CD4-positive, alpha-beta T cell treated with Interleukin-12 subunit alpha and Interleukin-12 subunit beta, for 1 hour (primary cell): Measurements from ENCODE around the gene BLTP2.
"Not testable (repeated sequence)": the region's sequence is repeated elsewhere in the genome, so short reads cannot be mapped to it uniquely, and the experiment has no call there.

Source experiments
- DNase-seq: peaks from one replicate; pipeline ENCODE4 v3.0.0-alpha.2; 2020

Gene BLTP2

GRCh38 chr17:28645576-28645939, 600 bp upstream of the BLTP2 start:
- DNase-seq: no peak

GRCh38 chr17:28643983-28644786, 773 bp downstream of the BLTP2 start:
- peak; percentile 25 for DNase-seq

- no peak for DNase-seq
Observed at GRCh38 chr17:28641579-28641978, 3.4 kb downstream of the BLTP2 start.

- DNase-seq: no peak
Observed at GRCh38 chr17:28635506-28635905, 9.5 kb downstream of the BLTP2 start.

- DNase-seq: no peak
Observed at GRCh38 chr17:28634206-28634865, 10.6 kb downstream of the BLTP2 start.

- no peak for DNase-seq
Observed at GRCh38 chr17:28626818-28627217, 18.1 kb downstream of the BLTP2 start.

GRCh38 chr17:28624148-28624547, 20.8 kb downstream of the BLTP2 start:
- no peak for DNase-seq

- no peak for DNase-seq
Observed at GRCh38 chr17:28623696-28624095, 21.3 kb downstream of the BLTP2 start.

GRCh38 chr17:28622186-28622585, 22.8 kb downstream of the BLTP2 start:
- no peak for DNase-seq

- no peak for DNase-seq
Observed at GRCh38 chr17:28620010-28620409, 24.9 kb downstream of the BLTP2 start.

GRCh38 chr17:28618464-28618863, 26.5 kb downstream of the BLTP2 start:
- DNase-seq: no peak

GRCh38 chr17:28616281-28616680, 28.7 kb downstream of the BLTP2 start:
- DNase-seq: no peak

- DNase-seq: no peak
Observed at GRCh38 chr17:28615260-28615940, 29.6 kb downstream of the BLTP2 start.

- no peak for DNase-seq
Observed at GRCh38 chr17:28613931-28614381, 31.0 kb downstream of the BLTP2 start, which contains the start of gene RSKR. RSKR (minus strand) TSS chr17:28614185; CDS start chr17:28614161, 24 bp downstream.

- DNase-seq: peak; percentile 46
Observed at GRCh38 chr17:28612936-28613872, 31.8 kb downstream of the BLTP2 start.

GRCh38 chr17:28612531-28612930, 32.4 kb downstream of the BLTP2 start:
- DNase-seq: no peak

GRCh38 chr17:28610376-28610775, 34.6 kb downstream of the BLTP2 start:
- no peak for DNase-seq

GRCh38 chr17:28604031-28604430, 40.9 kb downstream of the BLTP2 start:
- DNase-seq: not testable (repeated sequence)

- DNase-seq: peak; percentile 68
Observed at GRCh38 chr17:28599311-28600184, 45.4 kb downstream of the BLTP2 start.

- DNase-seq: peak; percentile 96
Observed at GRCh38 chr17:28598799-28599310, 46.1 kb downstream of the BLTP2 start, which contains the start of gene SPAG5. SPAG5 (minus strand) TSS chr17:28599025; CDS start chr17:28598946, 79 bp downstream.

- no peak for DNase-seq
Observed at GRCh38 chr17:28598389-28598788, 46.6 kb downstream of the BLTP2 start.
